ENCODE data around the gene ATP2B2.

- no peak for TF ChIP-seq CTCF (IDR thresholded peaks at IDR 0.05)
- no peak for TF ChIP-seq EZH2phosphoT487 (IDR thresholded peaks at IDR 0.05)
Measured at GRCh38 chr3:10444511-10444910, 60.9 kb downstream of the ATP2B2 start.
